ENCODE data around the gene CDH7. TPM values are rescaled to one million over a fixed set of nuclear protein-coding genes. Genes with fewer than 3 reads are reported as not detected.

The CDH7 gene
- total and polyA plus RNA-seq, 2 of the 13 experiments (the other 11 are each of a cell fraction or from before 2014, with no cell fraction given) = not detected

GRCh38 chr18:65852273-65852672, 101.5 kb downstream of the CDH7 start:
- H4K20me1 ChIP-seq (ENCODE audit: insufficient read depth, low read length) = no peaks in the 10 kb centered on the region
- TF ChIP-seq GFI1 (CRISPR knock-in tag; IDR thresholded peaks at IDR 0.05; ENCODE audit: borderline replicate concordance) (no peak), ARID3A (IDR thresholded peaks at IDR 0.05; ENCODE audit: low read depth, low read length) (no peak), MXD3 (CRISPR knock-in tag; IDR thresholded peaks at IDR 0.05) (no peak), ZNF354B (CRISPR knock-in tag; IDR thresholded peaks at IDR 0.05) (no peak), CEBPB (IDR thresholded peaks at IDR 0.05; ENCODE audit: borderline replicate concordance, low read depth, low read length) (no peak), THRA (CRISPR knock-in tag; IDR thresholded peaks at IDR 0.05; ENCODE audit: borderline replicate concordance) (no peak)
- WGBS (ENCODE audit: low lambda C conversion rate) = 12% methylated on average over 3 of the region's 3 CpGs
- POLR2A ChIA-PET = no interaction called here
- no peaks in the 10 kb centered on the region for H3K79me2 ChIP-seq (ENCODE audit: insufficient read depth, low read length)
- H3K36me3 ChIP-seq (replicated peaks in 1 of 2; ENCODE audit: control insufficient read depth in 1 of 2, insufficient read depth in 2 of 2, low read length in 2 of 2) = no peaks in the 10 kb centered on the region
- no peak overlapping the region for H3K9ac ChIP-seq (ENCODE audit: insufficient read depth, low read depth, low read length)
- no TSS peak for BruUV-seq (replicated peaks)
- CTCF ChIA-PET (ENCODE audit: low intra/inter-chr PET ratio, low total read pairs) = no interaction called here
- no peak overlapping the region for H3K4me3 ChIP-seq (replicated peaks in 1 of 3; ENCODE audit: insufficient read depth in 1 of 3, low read depth in 2 of 3, low read length in 3 of 3)
- no peaks in the 10 kb centered on the region for H3K27me3 ChIP-seq (ENCODE audit: control insufficient read depth in 1 of 2, insufficient read depth in 2 of 2, low read length in 2 of 2)
- in situ Hi-C loops (cut with HindIII; ENCODE audit: extremely low pct_ligation_motif_present, low pct_unique_long_range_greater_than_20kb) (no loop called here), intact Hi-C loops (cut with micrococcal nuclease; ENCODE audit: unreplicated experiment) (no loop called here)
- no peak overlapping the region for H3K4me2 ChIP-seq (ENCODE audit: low read depth, low read length)
- H3K9me3 ChIP-seq (ENCODE audit: low read length) = no peaks in the 10 kb centered on the region
- no peak overlapping the region for H2AFZ ChIP-seq (ENCODE audit: low read length)
- ATAC-seq (no peak), FAIRE-seq (no peak), DNase-seq (ENCODE audit: low spot score) (no peak)
- H3K27ac ChIP-seq (ENCODE audit: extremely low read length, insufficient read depth, low read length) = no peak overlapping the region
- H3K4me1 ChIP-seq (ENCODE audit: insufficient read depth, low read length) = no peaks in the 10 kb centered on the region

Data from HepG2 (cell line).